Measurements from ENCODE around the gene BTRC.

DNA sequence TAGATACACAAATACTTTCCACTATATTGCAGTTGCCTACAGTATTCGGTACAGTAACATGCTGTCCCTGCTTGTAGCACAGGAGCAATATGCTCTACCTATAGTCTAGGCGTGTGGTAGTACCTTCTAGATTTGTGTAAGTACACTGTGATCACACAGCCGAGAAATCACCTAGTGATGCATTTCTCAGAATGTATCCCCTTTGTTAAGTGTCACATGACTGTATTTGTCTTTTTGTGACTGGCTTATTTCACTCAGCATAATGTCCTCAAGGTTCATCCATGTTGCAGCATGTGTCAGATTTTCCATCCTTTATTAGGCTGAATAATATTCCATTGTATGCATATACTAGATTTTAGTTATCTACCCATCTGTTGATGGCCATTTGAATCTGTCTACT is 61.9 kb downstream of the BTRC start:
- TF ChIP-seq EZH2 (IDR thresholded peaks at IDR 0.05; ENCODE audit: insufficient read depth, poor library complexity, severe bottlenecking) (no peak), EZH2phosphoT487 (IDR thresholded peaks at IDR 0.05; ENCODE audit: insufficient read depth, low read depth) (no peak)
